Keratinocyte (primary cell): ENCODE measurements around the gene SCAMP2. TPM values are rescaled to one million over a fixed set of nuclear protein-coding genes. Genes with fewer than 3 reads are reported as not detected.

Source experiments
- DNase-seq: peaks from one replicate; pipeline ENCODE4 v3.0.0-alpha.2; 2011; ENCODE audit warnings: low read depth, missing footprints, low spot score
- FAIRE-seq: peaks from 2 replicates; lab custom pipeline; 2011; peaks lifted over from hg19 to GRCh38; lab: Jason Lieb, UNC
- H2AFZ ChIP-seq: 2 replicates; pipeline ENCODE4 v1.6.0; 2012; ENCODE audit warnings: low read length, control low read depth, inconsistent platforms; ENCODE audit not compliant: control insufficient read depth
- H3K27ac ChIP-seq: 2 replicates; pipeline ENCODE4 v1.5.1; 2011; ENCODE audit warnings: low read length; ENCODE audit not compliant: control insufficient read depth, insufficient read depth
- H3K27me3 ChIP-seq: 3 replicates; pipeline ENCODE4 v1.6.0; 2011; ENCODE audit warnings: low read length; ENCODE audit not compliant: control insufficient read depth, insufficient read depth; ENCODE audit errors: extremely low read depth
- H3K36me3 ChIP-seq, 2 experiments: 2 replicates in 1 of 2; 3 replicates in 1 of 2; pipeline ENCODE4 v1.5.1; 2011; ENCODE audit warnings: low read length in 2 of 2, mild to moderate bottlenecking in 1 of 2; ENCODE audit not compliant: control insufficient read depth in 2 of 2, insufficient read depth in 2 of 2; ENCODE audit errors: extremely low read depth in 1 of 2
- H3K4me1 ChIP-seq: 3 replicates; pipeline ENCODE4 v1.5.1; 2011; ENCODE audit warnings: low read length; ENCODE audit not compliant: control insufficient read depth, insufficient read depth; ENCODE audit errors: extremely low read depth
- H3K4me2 ChIP-seq: 3 replicates; pipeline ENCODE4 v1.6.0; 2011; ENCODE audit warnings: low read depth, low read length; ENCODE audit not compliant: control insufficient read depth, insufficient read depth; ENCODE audit errors: extremely low read depth
- H3K4me3 ChIP-seq, 3 experiments: fragments of 200-600 bp in 1 of 3; sonication (generic) in 1 of 3; 2 replicates in 2 of 3; 3 replicates in 1 of 3; pipeline ENCODE4 v1.5.1; 2011 to 2016; ENCODE audit warnings: low read length in 3 of 3, mild to moderate bottlenecking in 3 of 3, control low read depth in 2 of 3, inconsistent platforms in 1 of 3, low read depth in 1 of 3, mixed read lengths in 1 of 3, mixed run types in 1 of 3, moderate library complexity in 1 of 3; ENCODE audit not compliant: control insufficient read depth in 2 of 3, insufficient read depth in 2 of 3; ENCODE audit errors: extremely low read depth in 1 of 3
- H3K79me2 ChIP-seq: 2 replicates; pipeline ENCODE4 v1.6.0; 2012; ENCODE audit warnings: low read length; ENCODE audit not compliant: control insufficient read depth, insufficient read depth
- H3K9ac ChIP-seq: 3 replicates; pipeline ENCODE4 v1.6.0; 2011; ENCODE audit warnings: low read length; ENCODE audit not compliant: control insufficient read depth, insufficient read depth; ENCODE audit errors: extremely low read depth
- H3K9me1 ChIP-seq: 3 replicates; pipeline ENCODE4 v1.6.0; 2011; ENCODE audit warnings: low read length; ENCODE audit not compliant: control insufficient read depth, insufficient read depth; ENCODE audit errors: extremely low read depth
- H3K9me3 ChIP-seq: 2 replicates; pipeline ENCODE4 v1.5.1; 2012; ENCODE audit warnings: low read depth, low read length; ENCODE audit not compliant: control insufficient read depth
- H4K20me1 ChIP-seq: 3 replicates; pipeline ENCODE4 v1.6.0; 2011; ENCODE audit warnings: low read length; ENCODE audit not compliant: control insufficient read depth, insufficient read depth; ENCODE audit errors: extremely low read depth
- CTCF ChIP-seq, 3 experiments: IDR thresholded peaks in 1 of 3; conservative IDR thresholded peaks in 1 of 3; optimal IDR thresholded peaks in 1 of 3; 2 replicates in 2 of 3; 3 replicates in 1 of 3; pipeline versions ENCODE3 to v1.5.1; 2011; ENCODE audit warnings: low read length in 3 of 3, mild to moderate bottlenecking in 3 of 3, moderate library complexity in 2 of 3, control low read depth in 1 of 3, inconsistent platforms in 1 of 3; ENCODE audit not compliant: insufficient read depth in 2 of 3; ENCODE audit errors: extremely low read depth in 1 of 3
- EZH2 ChIP-seq: IDR thresholded peaks from one replicate; pipeline ENCODE4 v1.6.1; 2012; ENCODE audit warnings: inconsistent platforms, mild to moderate bottlenecking, low read length, moderate library complexity
- dilution Hi-C: fragments of 300-500 bp; cut with MboI; formaldehyde crosslinking; loops from one replicate; pipeline ENCODE4 v1.7.0; 2020; ENCODE audit warnings: low sequenced_read_pairs; ENCODE audit not compliant: extremely low pct_ligation_motif_present
- polyA plus RNA-seq, 5 experiments: library from polyadenylated mRNA; depleted of rRNA in 3 of 5; stranded (reverse) in 3 of 5; stranded (forward) in 1 of 5; unstranded in 1 of 5; fragments of >200 nt; gene quantifications; 1 replicate in 1 of 5; 2 replicates in 3 of 5; 3 replicates in 1 of 5; pipeline versions ENCODE4 v1.2.1 to v1.2.3, GENCODE V29; 2011 to 2012; ENCODE audit warnings: missing spikeins in 2 of 5, low read depth in 1 of 5, low replicate concordance in 1 of 5

Gene SCAMP2
- polyA plus RNA-seq, 1 donor (not counting 4 experiments of a cell fraction or from before 2014, with no cell fraction given) = 72.8 TPM

DNA sequence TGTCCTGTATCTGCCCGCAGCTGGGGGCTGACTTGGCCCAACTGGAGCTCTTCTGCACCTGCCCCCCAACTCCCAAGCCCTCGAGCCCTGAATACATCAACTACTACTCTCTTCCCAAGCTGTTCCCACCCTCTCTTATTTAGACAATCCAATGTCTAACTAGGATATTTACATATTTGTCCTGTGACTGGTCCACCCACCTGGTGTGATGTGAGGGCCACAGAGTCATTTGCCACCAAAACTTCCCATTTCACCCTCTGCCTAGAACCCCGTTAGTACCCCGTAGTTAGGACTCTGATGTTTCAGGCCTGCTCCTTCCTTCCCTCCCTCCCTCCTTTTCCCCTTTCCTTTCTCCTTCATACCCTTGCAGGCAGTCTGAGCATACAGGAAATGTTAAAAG is 40.3 kb downstream of the SCAMP2 start:
- peaks cover 0 to 5% of the 10 kb centered on the region in 2 experiments for H3K36me3 ChIP-seq
- DNase-seq (no peak), FAIRE-seq (no peak)
- no peak overlapping the region for H3K4me2 ChIP-seq
- H3K4me3 ChIP-seq = no peak overlapping the region
- H2AFZ ChIP-seq = no peak overlapping the region
- no peaks in the 10 kb centered on the region for H3K9me3 ChIP-seq
- peaks cover 15% of the 10 kb centered on the region for H3K27me3 ChIP-seq
- H4K20me1 ChIP-seq = no peaks in the 10 kb centered on the region
- no peak overlapping the region for H3K9ac ChIP-seq
- no peak for TF ChIP-seq CTCF (optimal IDR thresholded peaks at IDR 0.05 in 1 of 3, IDR thresholded peaks at IDR 0.05 in 1 of 3, conservative IDR thresholded peaks at IDR 0.05 in 1 of 3; ENCODE audit: extremely low read depth in 1 of 3, insufficient read depth in 2 of 3, low read length in 3 of 3)
- no peaks in the 10 kb centered on the region for H3K79me2 ChIP-seq
- no peaks in the 10 kb centered on the region for H3K4me1 ChIP-seq
- no peak overlapping the region for H3K27ac ChIP-seq
- dilution Hi-C loops = no loop called here
- no peaks in the 10 kb centered on the region for H3K9me1 ChIP-seq

DNA sequence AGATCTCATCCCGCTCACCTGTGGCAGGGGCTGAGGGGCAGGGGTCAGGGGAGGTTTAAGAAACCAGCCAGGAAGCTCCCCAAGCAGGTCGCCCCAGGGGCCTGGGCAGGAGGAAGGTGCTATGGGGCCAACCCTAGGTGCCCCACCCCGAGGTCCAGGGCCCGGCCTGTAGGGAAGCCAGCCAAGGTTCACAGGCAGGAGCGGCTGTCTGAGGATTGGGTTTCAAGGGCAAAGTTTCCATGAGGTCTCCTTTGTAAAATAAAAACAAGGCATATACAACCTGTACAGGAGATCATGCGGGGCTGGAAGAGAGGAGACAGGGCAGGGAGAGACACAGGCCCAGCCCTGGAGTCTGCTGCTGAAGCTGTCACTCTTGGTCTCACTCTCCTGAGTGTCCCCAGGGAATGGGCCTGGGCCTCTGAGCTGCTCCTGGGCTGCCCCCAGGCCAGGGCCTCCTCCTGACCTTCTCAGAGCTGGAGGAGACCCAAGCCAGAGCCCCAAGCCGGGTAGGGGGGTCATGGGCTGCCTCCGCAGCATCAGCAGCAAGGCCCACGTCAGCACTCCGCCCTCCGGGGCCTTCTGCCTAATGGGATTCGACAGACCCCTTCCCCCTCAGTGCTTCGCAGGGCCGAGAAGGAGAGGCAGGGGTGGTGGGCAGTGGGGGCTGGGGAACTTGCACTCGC is 41.2 kb downstream of the SCAMP2 start:
- Histone ChIP-seq H2AFZ (no peak overlapping the region), H3K4me2 (no peak overlapping the region), H3K4me3 (no peak overlapping the region), H3K36me3 (peaks cover 0 to 3% of the 10 kb centered on the region in 2 experiments), H3K9me1 (no peaks in the 10 kb centered on the region), H3K9me3 (no peaks in the 10 kb centered on the region), H3K27me3 (peaks cover 23% of the 10 kb centered on the region), H3K4me1 (no peaks in the 10 kb centered on the region), H3K9ac (no peak overlapping the region), H3K79me2 (no peaks in the 10 kb centered on the region), H3K27ac (no peak overlapping the region), H4K20me1 (no peaks in the 10 kb centered on the region)
- FAIRE-seq = no peak
- dilution Hi-C loops = no loop called here
- no peak for DNase-seq
- no peak for TF ChIP-seq CTCF (optimal IDR thresholded peaks at IDR 0.05 in 1 of 3, IDR thresholded peaks at IDR 0.05 in 1 of 3, conservative IDR thresholded peaks at IDR 0.05 in 1 of 3; ENCODE audit: extremely low read depth in 1 of 3, insufficient read depth in 2 of 3, low read length in 3 of 3)
- no peak for TF ChIP-seq EZH2
